Fibroblast of lung (primary cell): ENCODE data around the gene STAC2. TPM values are rescaled to one million over a fixed set of nuclear protein-coding genes. Genes with fewer than 3 reads are reported as not detected.

ENCODE experiments used
- DNase-seq, 2 donors: peaks; one replicate each; pipeline versions ENCODE4 v3.0.0 to v3.0.0-alpha.2; 2010; ENCODE audit warnings: low read depth in 2 of 2
- H2AFZ ChIP-seq: 2 replicates; pipeline ENCODE4 v1.5.1; 2012; ENCODE audit warnings: low read length, control low read depth, inconsistent platforms
- H3K27ac ChIP-seq: 2 replicates; pipeline ENCODE4 v1.5.1; 2011; ENCODE audit warnings: low read length, control low read depth; ENCODE audit not compliant: insufficient read depth
- H3K27me3 ChIP-seq: 2 replicates; pipeline ENCODE4 v1.5.1; 2011; ENCODE audit warnings: mild to moderate bottlenecking, low read length; ENCODE audit not compliant: control insufficient read depth, insufficient read depth
- H3K36me3 ChIP-seq: 2 replicates; pipeline ENCODE4 v1.5.1; 2011; ENCODE audit warnings: low read length; ENCODE audit not compliant: control insufficient read depth, insufficient read depth
- H3K4me1 ChIP-seq: 2 replicates; pipeline ENCODE4 v1.5.1; 2011; ENCODE audit warnings: low read length; ENCODE audit not compliant: control insufficient read depth, insufficient read depth; ENCODE audit errors: extremely low read depth
- H3K4me2 ChIP-seq: 2 replicates; pipeline ENCODE4 v1.5.1; 2011; ENCODE audit warnings: low read length, control low read depth; ENCODE audit not compliant: insufficient read depth; ENCODE audit errors: extremely low read depth
- H3K4me3 ChIP-seq, 4 experiments: fragments of 200-600 bp in 1 of 4; sonication (generic) in 1 of 4; replicated peaks in 1 of 4; 2 replicates each; pipeline ENCODE4 v1.5.1; 2011 to 2016; ENCODE audit warnings: low read length in 4 of 4, low read depth in 3 of 4, mild to moderate bottlenecking in 3 of 4, control low read depth in 2 of 4, inconsistent platforms in 1 of 4, mixed read lengths in 1 of 4; ENCODE audit not compliant: insufficient read depth in 1 of 4; ENCODE audit errors: control extremely low read depth in 1 of 4
- H3K79me2 ChIP-seq: 2 replicates; pipeline ENCODE4 v1.5.1; 2012; ENCODE audit warnings: mild to moderate bottlenecking, low read length, inconsistent platforms; ENCODE audit not compliant: control insufficient read depth, insufficient read depth
- H3K9ac ChIP-seq: 2 replicates; pipeline ENCODE4 v1.5.1; 2011; ENCODE audit warnings: mild to moderate bottlenecking, low read length, control low read depth; ENCODE audit not compliant: insufficient read depth
- H3K9me3 ChIP-seq: 2 replicates; pipeline ENCODE4 v1.5.1; 2012; ENCODE audit warnings: low read depth, low read length; ENCODE audit not compliant: control insufficient read depth, insufficient read depth
- H4K20me1 ChIP-seq: 2 replicates; pipeline ENCODE4 v1.5.1; 2011; ENCODE audit warnings: low read length; ENCODE audit not compliant: control insufficient read depth, insufficient read depth; ENCODE audit errors: extremely low read depth
- CTCF ChIP-seq, 2 donors: IDR thresholded peaks in 1 of 2; conservative IDR thresholded peaks in 1 of 2; 1 replicate in 1 of 2; 2 replicates in 1 of 2; pipeline ENCODE4 v1.5.1; 2011 to 2012; ENCODE audit warnings: low read length in 2 of 2, control low read depth in 1 of 2, inconsistent platforms in 1 of 2, low read depth in 1 of 2, mild to moderate bottlenecking in 1 of 2
- EZH2 ChIP-seq: IDR thresholded peaks from 2 replicates; pipeline ENCODE4 v1.5.1; 2012; ENCODE audit warnings: low read length, control low read depth, mild to moderate bottlenecking; ENCODE audit errors: missing control alignments
- polyA plus RNA-seq, 2 donors: library from polyadenylated mRNA; depleted of rRNA in 1 of 2; stranded (reverse) in 1 of 2; unstranded in 1 of 2; fragments of >200 nt; gene quantifications; 2 replicates each; pipeline ENCODE4 v1.2.1, GENCODE V29; 2011 to 2012; ENCODE audit warnings: missing spikeins in 1 of 2
- total RNA-seq: library from RNA; depleted of rRNA; stranded (reverse); fragments of >200 nt; gene quantifications from 2 replicates; pipeline ENCODE4 v1.2.1, GENCODE V29; 2014

STAC2 gene
- total and polyA plus RNA-seq, 2 donors (not counting 1 experiment from before 2014, with no cell fraction given), result 0.01 TPM; not detected in 1

GRCh38 chr17:39219647-39220154 lies 6.0 kb downstream of the STAC2 start:
- H3K9ac ChIP-seq, result no peak overlapping the region
- no peaks in the 10 kb centered on the region for H3K36me3 ChIP-seq
- H3K4me1 ChIP-seq, result no peaks in the 10 kb centered on the region
- TF ChIP-seq CTCF (conservative IDR thresholded peaks at IDR 0.05 in 1 of 2, IDR thresholded peaks at IDR 0.05 in 1 of 2; ENCODE audit: low read depth in 1 of 2, low read length in 2 of 2) (no peak), EZH2 (no peak)
- H3K4me2 ChIP-seq, result no peak overlapping the region
- no peak overlapping the region for H3K27ac ChIP-seq
- H4K20me1 ChIP-seq, result no peaks in the 10 kb centered on the region
- H3K9me3 ChIP-seq, result no peaks in the 10 kb centered on the region
- no peak overlapping the region for H2AFZ ChIP-seq
- peaks cover 42% of the 10 kb centered on the region for H3K27me3 ChIP-seq
- H3K4me3 ChIP-seq, result no peak overlapping the region
- DNase-seq, result no peak
- H3K79me2 ChIP-seq, result no peaks in the 10 kb centered on the region

DNA sequence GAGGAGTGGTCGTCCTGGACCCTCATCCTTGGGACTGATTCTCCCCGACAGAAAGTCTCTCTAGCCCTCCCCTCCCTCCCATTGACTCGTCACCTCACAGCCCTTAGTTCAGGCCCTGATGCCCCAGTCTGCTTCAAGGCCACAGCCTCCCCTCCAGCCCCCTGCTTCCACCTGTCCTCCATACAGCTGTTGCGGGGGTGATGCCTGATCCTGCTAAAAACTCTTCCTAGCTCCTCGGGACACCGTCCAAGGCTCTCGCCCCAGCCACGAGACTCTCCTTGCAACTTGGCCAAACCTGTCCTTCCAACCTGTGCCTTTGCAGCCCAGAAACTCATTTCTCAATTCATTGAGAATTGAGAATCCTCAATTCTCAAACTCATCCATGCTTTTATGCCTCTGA lies 6.8 kb downstream of the STAC2 start:
- TF ChIP-seq CTCF (conservative IDR thresholded peaks at IDR 0.05 in 1 of 2, IDR thresholded peaks at IDR 0.05 in 1 of 2; ENCODE audit: low read depth in 1 of 2, low read length in 2 of 2) (no peak), EZH2 (no peak)
- Histone ChIP-seq H3K27me3 (peaks cover 34% of the 10 kb centered on the region), H3K27ac (no peak overlapping the region)

GRCh38 chr17:39217734-39218369 lies 7.9 kb downstream of the STAC2 start:
- no peaks in the 10 kb centered on the region for H3K79me2 ChIP-seq
- no peak overlapping the region for H3K4me2 ChIP-seq
- DNase-seq, result no peak
- no peak for TF ChIP-seq EZH2
- no peak for TF ChIP-seq CTCF (conservative IDR thresholded peaks at IDR 0.05 in 1 of 2, IDR thresholded peaks at IDR 0.05 in 1 of 2; ENCODE audit: low read depth in 1 of 2, low read length in 2 of 2)
- no peaks in the 10 kb centered on the region for H3K36me3 ChIP-seq
- H3K4me1 ChIP-seq, result no peaks in the 10 kb centered on the region
- H2AFZ ChIP-seq, result no peak overlapping the region
- no peak overlapping the region for H3K9ac ChIP-seq
- H3K27ac ChIP-seq, result no peak overlapping the region
- peaks cover 29% of the 10 kb centered on the region for H3K27me3 ChIP-seq
- H3K9me3 ChIP-seq, result no peaks in the 10 kb centered on the region
- H3K4me3 ChIP-seq, result no peak overlapping the region
- no peaks in the 10 kb centered on the region for H4K20me1 ChIP-seq

More for the DNA sequence above, 6.8 kb downstream of the STAC2 start:
- H3K4me1 ChIP-seq, result no peaks in the 10 kb centered on the region
- no peaks in the 10 kb centered on the region for H4K20me1 ChIP-seq
- no peaks in the 10 kb centered on the region for H3K79me2 ChIP-seq
- no peak overlapping the region for H3K4me3 ChIP-seq
- no peak overlapping the region for H3K9ac ChIP-seq
- H3K9me3 ChIP-seq, result no peaks in the 10 kb centered on the region
- H3K36me3 ChIP-seq, result no peaks in the 10 kb centered on the region
- H3K4me2 ChIP-seq, result no peak overlapping the region
- no peak for DNase-seq
- no peak overlapping the region for H2AFZ ChIP-seq
